ENCODE data around the gene LANCL3.

GRCh38 chrX:37692918-37693317, 121.5 kb downstream of the LANCL3 start:
- no peak for TF ChIP-seq CTCF (conservative IDR thresholded peaks at IDR 0.05; ENCODE audit: low read length)
- no peak for TF ChIP-seq EZH2phosphoT487 (IDR thresholded peaks at IDR 0.05; ENCODE audit: borderline replicate concordance, low read depth, low read length)

Measured in OCI-LY7 (cell line).